Body of pancreas (tissue), 4 donors: Measurements from ENCODE around the gene LYSMD4.

Source experiments
- CTCF ChIP-seq, 7 experiments: fragments of 450-650 bp in 4 of 7; fragments of 200-600 bp in 3 of 7; sonication (generic) in 3 of 7; IDR thresholded peaks; one replicate each; pipeline ENCODE4 v1.5.1; 2016 to 2019; ENCODE audit warnings: antibody characterized with exemption in 7 of 7
- POLR2A ChIP-seq, 3 donors: fragments of 450-650 bp; IDR thresholded peaks; one replicate each; pipeline ENCODE4 v1.6.1; 2016; ENCODE audit warnings: antibody characterized with exemption in 3 of 3, mild to moderate bottlenecking in 2 of 3

DNA sequence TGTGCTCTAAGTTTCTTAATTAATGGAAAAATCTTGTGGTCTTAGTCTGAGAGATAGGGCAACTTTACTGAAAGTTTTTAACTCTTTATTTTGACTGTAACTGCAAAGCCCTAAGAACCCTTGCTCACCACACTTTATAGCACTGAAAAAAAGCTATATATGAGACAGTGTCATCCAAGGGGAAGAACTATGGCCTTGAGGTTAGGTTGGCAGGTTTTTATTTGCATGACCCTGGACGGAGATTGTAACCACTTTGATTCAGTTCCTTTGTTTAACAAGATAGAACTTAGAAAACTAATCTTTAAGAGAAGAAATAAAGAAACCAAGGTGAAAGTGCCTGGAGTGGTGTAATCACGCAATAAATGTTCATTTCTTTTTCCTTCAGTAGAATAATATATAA is 30.6 kb upstream of the LYSMD4 start:
- TF ChIP-seq CTCF (IDR thresholded peaks at IDR 0.05) (no peak), POLR2A (IDR thresholded peaks at IDR 0.05) (no peak)
